ENCODE measurements around the gene GLRX2. TPM values are rescaled to one million over a fixed set of nuclear protein-coding genes. Genes with fewer than 3 reads are reported as not detected.
A peak's percentile ranks its signal among the peaks of the same experiment; 100 is the strongest.
"Not testable (repeated sequence)": the region's sequence is repeated elsewhere in the genome, so short reads cannot be mapped to it uniquely, and the experiment has no call there.

The GLRX2 gene
- total RNA-seq, 1 donor from 2014 or later: 18.6 TPM

GRCh38 chr1:193059282-193060114 is 45.7 kb downstream of the GLRX2 start, which contains the start of the genes RO60 and UCHL5:
TSS of gene RO60 (plus strand) at chr1:193059612. CDS start at chr1:193069055, 9,443 bp downstream.
TSS of gene UCHL5 (minus strand) at chr1:193059360. CDS start at chr1:193059260, 100 bp downstream.
- H3K4me3 ChIP-seq (ENCODE audit: low read depth, low read length): peak within 1 kb of the TSS; percentile 78
- TF ChIP-seq CTCF (conservative IDR thresholded peaks at IDR 0.05; ENCODE audit: low read depth, low read length): no peak
- peak; percentile 82 for DNase-seq (ENCODE audit: low read depth)

- H3K4me3 ChIP-seq (ENCODE audit: low read depth, low read length): peak overlapping the region; percentile 78
- no peak for TF ChIP-seq CTCF (conservative IDR thresholded peaks at IDR 0.05; ENCODE audit: low read depth, low read length)
- no peak for DNase-seq (ENCODE audit: low read depth)
Measured at GRCh38 chr1:193058529-193059281, 46.5 kb downstream of the GLRX2 start.

GRCh38 chr1:193054169-193054675 is 51.0 kb downstream of the GLRX2 start:
- TF ChIP-seq CTCF (conservative IDR thresholded peaks at IDR 0.05; ENCODE audit: low read depth, low read length): no peak
- DNase-seq (ENCODE audit: low read depth): no peak

GRCh38 chr1:193048913-193049312 is 56.3 kb downstream of the GLRX2 start:
- not testable (repeated sequence) for H3K4me3 ChIP-seq (ENCODE audit: low read depth, low read length); DNase-seq (ENCODE audit: low read depth)

More at GRCh38 chr1:193054169-193054675, 51.0 kb downstream of the GLRX2 start:
- no peak overlapping the region for H3K4me3 ChIP-seq (ENCODE audit: low read depth, low read length)

Other genes starting within 250 kb of the GLRX2 start
- 23.9 and 24.7 TPM in 2 replicates for gene UCHL5, start 46.1 kb downstream of the GLRX2 start, total RNA-seq
- gene RO60, start 45.8 kb downstream of the GLRX2 start, total RNA-seq: 62.0 and 71.1 TPM in 2 replicates
- 15.1 and 19.3 TPM in 2 replicates for gene CDC73, start 16.6 kb upstream of the GLRX2 start, total RNA-seq
- not detected in 2 replicates for gene B3GALT2, start 81.2 kb upstream of the GLRX2 start, total RNA-seq

Measured in epithelial cell of proximal tubule (primary cell).